Prostate gland (tissue), 2 donors: ENCODE data around the gene IL17F. TPM values are rescaled to one million over a fixed set of nuclear protein-coding genes. Genes with fewer than 3 reads are reported as not detected.

Experiments
- DNase-seq: peaks from one replicate; pipeline ENCODE4 v3.0.0-alpha.2; 2019; ENCODE audit warnings: low spot score
- H3K27ac ChIP-seq, 2 donors: fragments of 200-600 bp; sonication (generic); 2 replicates each; pipeline ENCODE4 v1.5.1; 2017 to 2019
- H3K27me3 ChIP-seq: fragments of 200-600 bp; sonication (generic); replicated peaks from 2 replicates; pipeline ENCODE4 v1.5.1; 2019; ENCODE audit not compliant: insufficient read depth
- H3K36me3 ChIP-seq, 2 donors: fragments of 200-600 bp; sonication (generic); 1 replicate in 1 of 2; 2 replicates in 1 of 2; pipeline versions ENCODE4 v1.5.1 to v1.8.1; 2017 to 2019
- H3K4me1 ChIP-seq: fragments of 200-600 bp; sonication (generic); replicated peaks from 2 replicates; pipeline ENCODE4 v1.5.1; 2019
- H3K4me3 ChIP-seq, 2 donors: fragments of 200-600 bp; sonication (generic); 2 replicates each; pipeline ENCODE4 v1.5.1; 2017 to 2019
- H3K9me3 ChIP-seq: fragments of 200-600 bp; sonication (generic); 2 replicates; pipeline ENCODE4 v1.5.1; 2017
- POLR2A ChIP-seq: fragments of 450-650 bp; IDR thresholded peaks from one replicate; pipeline ENCODE4 v1.6.1; 2016; ENCODE audit warnings: antibody characterized with exemption, mild to moderate bottlenecking
- POLR2AphosphoS5 ChIP-seq: sonication (generic); formaldehyde crosslinking; IDR thresholded peaks from one replicate; pipeline ENCODE4 v1.6.1; 2017; ENCODE audit warnings: antibody characterized with exemption
- WGBS: methylation state at CpG from one replicate; pipeline ENCODE4 v1.1.5; 2018; 5-methylcytosine and 5-hydroxymethylcytosine counted together
- intact Hi-C: fragments of 100-400 bp; cut with DNase I; formaldehyde crosslinking; loops from one replicate; pipeline ENCODE4 v1.14.2; 2022
- total RNA-seq, 2 donors: library from RNA; depleted of rRNA; stranded (reverse); fragments of >200 nt; gene quantifications; one replicate each; pipeline ENCODE4 v1.1.0, GENCODE V29; 2016
- TF ChIP-seq, protein P1 (sequence below), 4 experiments: fragments of 200-600 bp in 2 of 4; fragments of 450-650 bp in 2 of 4; sonication (generic) in 2 of 4; IDR thresholded peaks; 1 replicate in 3 of 4; 2 replicates in 1 of 4; pipeline ENCODE4 v1.5.1; 2016 to 2019; ENCODE audit warnings: antibody characterized with exemption in 4 of 4, mild to moderate bottlenecking in 2 of 4, moderate library complexity in 2 of 4

IL17F gene
- total RNA-seq, 2 donors from 2014 or later: not detected

DNA sequence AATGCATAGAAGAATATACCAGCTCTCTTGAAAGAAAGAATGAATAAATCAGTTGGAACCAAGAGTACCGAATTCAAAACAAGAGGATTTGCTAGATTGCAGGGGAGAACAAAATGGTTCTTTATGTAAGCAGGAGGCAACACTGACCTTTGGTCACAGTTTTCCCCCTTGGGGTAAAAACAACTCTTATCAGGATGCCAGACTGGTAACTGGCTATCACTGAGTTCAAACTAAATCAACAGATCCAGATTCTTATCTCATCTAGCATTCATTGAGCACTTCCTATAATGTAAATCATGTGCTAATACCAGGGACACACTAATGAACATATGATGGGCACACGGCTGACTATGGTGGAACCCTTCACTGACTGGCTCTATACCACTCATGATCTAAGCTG, 4.8 kb upstream of the IL17F start:
- H3K27ac ChIP-seq: no peak overlapping the region
- H3K27me3 ChIP-seq: no peaks in the 10 kb centered on the region
- no peaks in the 10 kb centered on the region for H3K9me3 ChIP-seq
- H3K4me3 ChIP-seq: no peak overlapping the region
- H3K36me3 ChIP-seq: no peaks in the 10 kb centered on the region
- DNase-seq: no peak
- H3K4me1 ChIP-seq: no peaks in the 10 kb centered on the region
- 77% methylated on average over 2 of the region's 2 CpGs for WGBS
- intact Hi-C loops: no loop called here
- no peak for TF ChIP-seq POLR2A
- TF ChIP-seq, protein P1, sequence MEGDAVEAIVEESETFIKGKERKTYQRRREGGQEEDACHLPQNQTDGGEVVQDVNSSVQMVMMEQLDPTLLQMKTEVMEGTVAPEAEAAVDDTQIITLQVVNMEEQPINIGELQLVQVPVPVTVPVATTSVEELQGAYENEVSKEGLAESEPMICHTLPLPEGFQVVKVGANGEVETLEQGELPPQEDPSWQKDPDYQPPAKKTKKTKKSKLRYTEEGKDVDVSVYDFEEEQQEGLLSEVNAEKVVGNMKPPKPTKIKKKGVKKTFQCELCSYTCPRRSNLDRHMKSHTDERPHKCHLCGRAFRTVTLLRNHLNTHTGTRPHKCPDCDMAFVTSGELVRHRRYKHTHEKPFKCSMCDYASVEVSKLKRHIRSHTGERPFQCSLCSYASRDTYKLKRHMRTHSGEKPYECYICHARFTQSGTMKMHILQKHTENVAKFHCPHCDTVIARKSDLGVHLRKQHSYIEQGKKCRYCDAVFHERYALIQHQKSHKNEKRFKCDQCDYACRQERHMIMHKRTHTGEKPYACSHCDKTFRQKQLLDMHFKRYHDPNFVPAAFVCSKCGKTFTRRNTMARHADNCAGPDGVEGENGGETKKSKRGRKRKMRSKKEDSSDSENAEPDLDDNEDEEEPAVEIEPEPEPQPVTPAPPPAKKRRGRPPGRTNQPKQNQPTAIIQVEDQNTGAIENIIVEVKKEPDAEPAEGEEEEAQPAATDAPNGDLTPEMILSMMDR (IDR thresholded peaks at IDR 0.05): no peak
- TF ChIP-seq POLR2AphosphoS5: no peak

DNA sequence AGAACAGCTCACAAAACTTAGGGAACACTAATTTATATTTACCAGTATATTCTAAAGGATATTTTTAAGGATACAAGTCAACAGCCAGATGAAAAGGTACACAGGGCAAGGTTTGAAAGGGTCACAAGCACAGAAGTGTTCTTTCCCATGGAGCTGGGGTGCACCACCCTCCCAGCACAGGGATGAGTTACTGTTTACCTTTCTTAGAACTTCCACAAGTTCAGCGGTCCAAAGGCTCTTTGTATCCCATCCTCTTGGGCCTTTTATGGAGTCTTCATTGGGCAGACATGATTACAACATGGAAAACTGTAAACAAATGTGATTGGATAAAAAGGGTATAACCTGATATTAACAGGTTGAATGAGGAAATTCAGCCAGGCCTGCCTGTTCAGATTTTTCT, 1.1 kb upstream of the IL17F start:
- H3K4me1 ChIP-seq: no peaks in the 10 kb centered on the region
- intact Hi-C loops: no loop called here
- no peak for DNase-seq
- no peak overlapping the region for H3K4me3 ChIP-seq
- H3K9me3 ChIP-seq: no peaks in the 10 kb centered on the region
- no peaks in the 10 kb centered on the region for H3K36me3 ChIP-seq
- H3K27me3 ChIP-seq: no peaks in the 10 kb centered on the region
- 65% methylated on average over 1 of the region's 1 CpG for WGBS
- no peak overlapping the region for H3K27ac ChIP-seq
- TF ChIP-seq, protein P1 (IDR thresholded peaks at IDR 0.05): no peak
- TF ChIP-seq POLR2A (no peak), POLR2AphosphoS5 (no peak)

DNA sequence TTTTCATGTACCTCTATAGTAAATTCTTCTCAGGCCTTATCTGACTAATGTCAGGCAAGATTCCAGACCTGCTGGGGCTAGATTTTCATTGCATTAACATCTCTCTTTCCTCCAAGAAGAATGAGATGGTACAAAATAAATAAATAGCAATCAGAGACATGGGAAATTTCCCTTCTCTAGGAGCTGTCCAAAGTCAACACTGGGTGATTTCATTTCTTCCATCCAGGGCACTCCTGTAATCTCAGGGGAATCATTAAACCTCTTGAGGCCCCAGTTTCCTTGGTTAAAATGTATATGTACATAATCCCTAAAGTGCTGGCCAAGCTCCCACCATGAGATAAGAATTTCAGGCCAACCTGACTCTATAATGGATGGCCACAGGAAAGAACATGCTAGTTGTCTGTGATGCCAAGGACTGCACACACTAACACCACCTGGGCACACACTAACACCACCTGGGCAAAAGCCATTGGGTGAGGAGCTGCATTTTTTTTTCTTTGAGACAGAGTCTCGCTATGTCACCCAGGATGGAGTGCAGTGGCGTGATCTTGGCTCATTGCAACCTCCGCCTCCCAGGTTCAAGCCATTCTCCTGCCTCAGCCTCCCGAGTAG, 912 bp downstream of the IL17F start:
- 86% methylated on average over 4 of the region's 4 CpGs for WGBS
- Histone ChIP-seq H3K4me3 (no peak overlapping the region), H3K9me3 (no peaks in the 10 kb centered on the region), H3K27ac (no peak overlapping the region), H3K4me1 (no peaks in the 10 kb centered on the region), H3K36me3 (no peaks in the 10 kb centered on the region), H3K27me3 (no peaks in the 10 kb centered on the region)
- no peak for TF ChIP-seq POLR2A
- TF ChIP-seq POLR2AphosphoS5: no peak
- TF ChIP-seq, protein P1 (IDR thresholded peaks at IDR 0.05): no peak
- DNase-seq: no peak
- intact Hi-C loops: no loop called here

DNA sequence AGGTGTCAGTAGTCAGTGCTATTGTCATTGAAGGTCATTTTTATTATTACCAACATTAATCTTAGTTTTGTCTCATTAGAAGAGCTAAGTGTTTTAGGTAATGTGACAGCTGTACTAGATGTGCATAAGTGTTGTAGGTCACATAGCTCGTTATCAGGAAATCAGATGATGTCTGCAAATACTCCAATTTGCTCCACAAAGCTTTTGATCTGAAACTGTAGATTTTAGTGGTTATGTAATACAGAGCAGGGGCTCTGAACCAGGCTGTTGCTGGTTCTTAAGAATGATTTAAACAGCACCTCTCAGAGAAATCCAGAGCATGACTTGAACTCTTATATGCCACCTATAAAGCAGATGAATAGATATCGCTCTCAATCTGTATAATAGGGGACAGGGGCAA, 2.5 kb downstream of the IL17F start:
- no peaks in the 10 kb centered on the region for H3K9me3 ChIP-seq
- 72% methylated on average over 2 of the region's 2 CpGs for WGBS
- no peaks in the 10 kb centered on the region for H3K4me1 ChIP-seq
- intact Hi-C loops: no loop called here
- H3K4me3 ChIP-seq: no peak overlapping the region
- DNase-seq: no peak
- no peak overlapping the region for H3K27ac ChIP-seq
- no peaks in the 10 kb centered on the region for H3K36me3 ChIP-seq
- TF ChIP-seq, protein P1 (IDR thresholded peaks at IDR 0.05): no peak
- TF ChIP-seq POLR2A (no peak), POLR2AphosphoS5 (no peak)
- no peaks in the 10 kb centered on the region for H3K27me3 ChIP-seq

DNA sequence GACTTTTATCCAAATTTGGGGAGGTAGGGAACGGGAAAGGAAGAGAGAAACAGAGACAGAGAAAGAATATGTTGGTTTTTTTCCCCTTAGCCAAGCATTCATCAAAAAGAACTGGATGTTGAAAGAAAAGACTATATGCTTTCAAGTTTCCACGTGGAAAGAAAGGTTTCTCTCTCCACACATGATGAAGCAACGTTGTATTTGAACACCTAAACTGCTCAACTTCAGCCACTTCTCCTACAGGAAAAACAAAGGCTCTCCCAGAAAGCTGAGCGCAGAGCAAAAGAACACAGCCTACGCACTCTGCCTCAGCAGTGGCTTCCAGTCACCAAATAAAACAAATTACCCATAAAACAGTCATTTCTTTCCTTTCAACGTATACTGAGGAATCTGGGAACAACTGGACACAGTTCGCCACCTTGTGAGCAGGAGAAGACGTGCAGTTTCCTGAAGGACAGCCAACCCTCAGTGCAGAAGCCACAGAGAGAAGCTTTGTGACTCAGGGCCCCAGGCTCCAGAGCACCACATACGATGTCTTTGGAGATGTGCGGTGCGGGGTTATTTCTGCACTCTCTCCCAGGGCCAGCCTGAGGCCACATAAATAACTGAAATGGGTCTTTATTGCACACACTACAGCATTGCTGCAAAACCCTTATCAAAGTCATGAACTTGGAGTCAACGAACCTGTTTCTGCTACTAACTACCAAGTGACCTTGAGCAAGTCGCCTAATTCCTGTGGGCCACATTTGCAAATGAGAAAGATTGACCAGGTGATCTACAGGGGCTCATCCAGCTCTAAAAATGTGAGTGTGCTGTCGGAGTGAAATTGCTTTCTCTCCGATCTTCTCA, 10.1 kb downstream of the IL17F start:
- intact Hi-C loops: loop anchor here (10.0 kb wide), 1 partner anchor 129 kb away; no protein-coding TSS in a partner anchor
- Histone ChIP-seq H3K4me1 (no peaks in the 10 kb centered on the region), H3K36me3 (no peaks in the 10 kb centered on the region), H3K9me3 (no peaks in the 10 kb centered on the region), H3K27ac (no peak overlapping the region), H3K27me3 (no peaks in the 10 kb centered on the region), H3K4me3 (no peak overlapping the region)
- TF ChIP-seq, protein P1 (IDR thresholded peaks at IDR 0.05): peak in 3 of 4 experiments; percentile 30 to 51 (median 40)
- no peak for TF ChIP-seq POLR2AphosphoS5
- WGBS: 30% methylated on average over 15 of the region's 15 CpGs
- DNase-seq: peak; percentile 6
